GM18508 (cell line): ENCODE results near the gene STPG3.

ENCODE experiments used
- ATAC-seq: cut with Tn5 transposase; IDR thresholded peaks from one replicate; pipeline ENCODE4 v1.9.1; 2021; ENCODE audit warnings: moderate number of reproducible peaks; ENCODE audit not compliant: insufficient read depth, unreplicated experiment

The STPG3 gene

DNA sequence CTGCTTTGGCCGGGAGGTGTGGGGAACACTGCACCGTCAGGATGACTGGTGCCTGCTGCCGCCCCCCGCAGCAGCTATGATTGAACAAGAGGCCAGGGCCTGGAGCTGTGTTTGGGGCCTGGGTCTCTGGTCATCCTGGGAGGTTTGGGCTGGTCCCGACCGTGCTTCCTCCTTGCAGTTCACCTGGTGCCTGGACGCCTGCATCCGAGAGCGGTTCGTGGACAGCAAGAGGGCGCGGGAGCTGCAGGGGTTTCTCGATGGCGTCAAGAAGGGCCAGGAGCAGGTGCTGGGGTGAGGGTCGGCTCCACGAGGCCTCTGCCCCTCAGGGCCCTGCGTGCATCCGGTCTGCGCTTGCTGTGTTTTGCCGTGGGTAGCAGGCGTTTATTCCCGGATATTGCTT, 13.0 kb downstream of the STPG3 start:
- no peak for ATAC-seq

DNA sequence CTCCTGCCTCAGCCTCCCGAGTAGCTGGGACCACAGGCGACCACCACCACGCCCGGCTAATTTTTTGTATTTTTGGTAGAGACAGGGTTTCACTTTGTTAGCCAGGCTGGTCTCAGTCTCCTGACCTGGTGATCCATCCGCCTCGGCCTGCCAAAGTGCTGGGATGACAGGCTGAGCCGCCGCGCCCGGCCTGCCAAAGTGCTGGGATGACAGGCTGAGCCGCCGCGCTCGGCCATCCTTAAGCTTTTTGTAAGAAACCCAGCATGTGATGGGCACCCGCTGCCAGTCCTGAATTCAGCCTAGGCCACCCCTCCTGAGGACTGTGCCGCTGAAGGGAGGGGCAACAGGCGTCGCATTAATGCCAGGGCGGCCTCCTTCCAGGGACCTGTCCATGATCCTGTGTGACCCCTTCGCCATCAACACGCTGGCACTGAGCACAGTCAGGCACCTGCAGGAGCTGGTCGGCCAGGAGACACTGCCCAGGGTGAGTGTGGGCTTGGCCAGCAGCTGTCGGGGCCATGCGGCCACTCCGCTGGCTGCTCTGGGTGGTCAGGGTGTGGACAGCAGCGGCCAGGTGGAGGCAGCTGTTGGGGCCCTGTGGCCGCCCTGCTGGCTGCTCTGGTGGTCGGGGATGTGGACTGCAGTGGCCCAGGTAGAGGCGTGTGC, 14.5 kb downstream of the STPG3 start:
- ATAC-seq: no peak

GRCh38 chr9:137266162-137266527, 15.1 kb downstream of the STPG3 start:
- no peak for ATAC-seq

DNA sequence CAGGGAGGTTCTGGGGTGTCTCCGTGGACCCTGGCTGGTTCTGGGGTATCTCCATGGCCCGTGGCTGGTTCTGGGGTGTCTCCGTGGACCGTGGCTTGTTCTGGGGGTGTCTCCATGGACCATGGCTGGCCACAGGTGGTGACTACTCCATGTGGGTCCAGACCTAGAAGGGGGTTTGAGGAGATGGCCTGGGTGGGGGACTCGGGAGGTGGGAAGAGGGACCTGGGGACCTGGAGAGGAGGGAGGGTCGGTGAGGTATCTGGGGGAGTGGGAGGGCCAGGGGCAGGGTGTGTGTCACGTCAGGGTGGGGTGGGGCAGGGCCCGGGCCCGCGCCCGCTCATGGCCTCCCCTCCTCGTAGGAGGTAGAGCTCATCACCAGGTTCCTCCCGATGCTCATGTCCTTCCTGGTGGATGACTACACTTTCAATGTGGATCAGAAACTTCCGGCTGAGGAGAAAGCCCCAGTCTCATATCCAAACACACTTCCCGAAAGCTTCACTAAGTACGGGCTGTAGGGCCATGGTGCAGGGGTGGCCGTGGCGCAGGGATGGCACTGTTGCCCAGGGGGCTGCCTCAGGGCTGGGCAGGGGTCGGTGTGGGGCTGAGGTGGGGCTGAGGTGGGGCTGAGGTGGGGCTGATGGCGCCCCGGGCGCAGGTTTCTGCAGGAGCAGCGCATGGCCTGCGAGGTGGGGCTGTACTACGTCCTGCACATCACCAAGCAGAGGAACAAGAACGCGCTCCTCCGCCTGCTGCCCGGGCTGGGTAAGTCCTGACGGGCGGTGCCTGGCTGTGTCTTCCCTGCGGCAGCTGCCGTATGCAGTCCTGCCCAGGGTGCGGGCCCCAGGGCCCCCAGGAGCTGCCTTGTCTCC, 15.7 kb downstream of the STPG3 start:
- no peak for ATAC-seq

- no peak for ATAC-seq
These were observed 16.9 kb downstream of the STPG3 start for GRCh38 chr9:137267933-137268355.

- no peak for ATAC-seq
These were observed 17.6 kb downstream of the STPG3 start for GRCh38 chr9:137268538-137269201.

DNA sequence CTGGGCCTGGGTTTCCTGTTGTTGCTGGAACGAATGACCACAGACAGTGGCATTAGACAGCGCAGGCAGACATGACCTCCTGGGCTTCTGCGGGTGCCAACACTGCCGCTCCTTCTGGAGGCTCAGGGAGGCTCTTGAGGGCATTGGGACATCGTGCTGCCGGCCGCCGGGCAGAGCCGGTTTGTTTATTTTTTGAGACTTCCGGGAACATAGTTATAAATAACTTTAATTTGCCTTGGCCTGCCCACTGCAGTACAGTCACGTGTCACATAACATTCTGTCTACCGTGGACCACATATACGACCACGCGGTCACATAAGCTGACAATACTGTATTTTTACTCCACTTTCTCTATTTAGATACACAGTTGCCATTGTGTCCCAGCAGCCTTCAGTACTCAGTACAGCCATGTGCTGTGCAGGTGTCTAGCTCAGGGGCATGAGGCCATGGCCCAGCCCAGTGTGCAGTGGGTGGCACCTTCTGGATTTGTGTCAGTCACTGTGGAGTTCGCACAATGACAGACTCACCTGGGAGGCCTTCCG, 18.2 kb downstream of the STPG3 start:
- no peak for ATAC-seq

DNA sequence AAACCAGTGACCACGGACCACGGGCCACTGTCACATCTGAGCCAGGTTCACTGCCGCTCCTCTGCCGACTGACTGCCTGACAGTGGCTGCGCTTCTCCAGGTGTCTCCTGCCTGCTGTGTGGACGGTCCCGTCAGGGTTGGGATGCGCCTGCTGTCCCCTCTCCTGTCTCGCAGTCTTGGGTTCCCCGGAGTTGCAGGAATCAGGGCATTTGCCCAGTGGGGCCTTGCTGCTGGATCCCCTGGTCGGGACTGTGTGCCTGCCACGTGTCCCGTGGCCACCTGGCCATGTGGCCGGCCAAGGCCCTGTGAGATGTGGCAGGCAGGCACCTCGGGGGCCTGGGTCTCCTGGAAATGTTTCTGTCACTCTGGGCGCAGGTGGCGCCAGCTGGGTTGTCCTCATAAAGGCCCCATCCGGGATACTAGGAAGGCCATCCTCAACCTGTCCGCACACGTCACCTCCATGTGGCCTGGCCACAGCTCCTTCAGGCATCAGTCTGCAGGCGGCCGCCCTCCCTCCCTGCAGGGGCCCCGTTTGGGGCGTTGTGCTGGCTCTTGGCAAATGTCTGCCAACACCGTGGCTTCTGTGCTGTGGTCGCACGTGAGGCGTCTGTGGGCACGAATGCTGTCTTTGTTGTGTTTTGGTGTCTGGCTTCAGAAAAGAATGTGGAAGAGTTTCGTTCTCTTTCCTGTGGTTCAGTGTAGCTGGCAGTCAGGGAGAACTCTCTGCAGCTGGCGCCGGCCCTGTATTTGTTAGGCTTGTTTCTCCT, 20.0 kb downstream of the STPG3 start:
- ATAC-seq: no peak

DNA sequence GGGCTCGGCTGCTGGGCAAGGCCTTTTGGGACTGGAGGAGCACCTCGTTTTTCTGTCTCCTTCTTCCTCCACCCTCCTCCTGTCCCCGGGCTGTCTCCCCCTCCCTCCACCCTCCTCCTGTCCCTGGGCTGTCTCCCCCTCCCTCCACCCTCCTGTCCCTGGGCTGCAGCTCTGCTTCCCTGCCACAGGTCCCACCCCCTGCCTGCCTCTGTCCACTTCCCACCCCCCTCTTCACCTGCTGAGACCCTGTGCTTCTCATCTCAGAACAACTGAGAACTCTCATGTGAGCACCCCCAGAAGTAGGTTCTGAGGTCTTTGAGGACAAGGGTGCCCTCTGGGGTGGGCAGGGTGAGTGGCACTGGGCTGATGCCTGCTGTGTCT, 20.6 kb downstream of the STPG3 start:
- ATAC-seq: no peak

- no peak for ATAC-seq
These were observed 21.4 kb downstream of the STPG3 start for GRCh38 chr9:137272241-137273094.

GRCh38 chr9:137273095-137273490, 22.0 kb downstream of the STPG3 start:
- no peak for ATAC-seq

DNA sequence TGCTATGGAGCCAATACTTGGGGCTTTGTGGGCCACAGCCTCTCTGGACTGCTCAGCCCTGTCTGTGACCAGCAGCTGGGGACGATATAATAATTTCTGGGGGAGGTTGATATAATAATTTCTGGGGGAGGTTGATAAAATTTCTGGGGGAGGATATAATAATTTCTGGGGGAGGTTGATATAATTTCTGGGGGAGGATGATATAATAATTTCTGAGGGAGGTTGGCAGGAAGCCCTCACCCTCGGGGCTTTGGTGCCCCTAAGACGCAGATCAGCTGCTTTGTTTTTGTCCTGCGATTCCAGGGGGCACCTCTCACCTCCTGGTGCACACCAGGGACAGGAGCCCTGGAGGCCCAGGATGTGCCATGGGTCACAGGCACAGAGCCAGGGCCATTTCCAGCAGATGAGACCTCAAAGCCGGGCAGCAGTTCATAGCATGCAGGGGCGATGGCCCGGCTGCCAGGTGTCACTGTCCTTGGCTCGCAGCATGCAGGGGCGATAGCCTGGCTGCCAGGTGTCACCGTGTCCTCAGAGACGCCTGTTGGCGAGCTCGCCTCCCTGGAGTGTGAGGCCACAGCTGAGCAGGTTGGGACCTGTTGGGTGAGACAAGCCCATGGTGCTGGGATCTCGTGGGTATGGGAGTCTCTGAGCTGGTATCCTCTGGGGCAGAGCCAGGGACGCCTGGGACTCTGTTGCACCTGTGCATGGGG, 22.7 kb downstream of the STPG3 start:
- ATAC-seq: no peak

GRCh38 chr9:137275203-137275587, 24.1 kb downstream of the STPG3 start:
- no peak for ATAC-seq

- no peak for ATAC-seq
These were observed 24.7 kb downstream of the STPG3 start for GRCh38 chr9:137275588-137276472.

- ATAC-seq: no peak
These were observed 25.6 kb downstream of the STPG3 start for GRCh38 chr9:137276473-137277328.

DNA sequence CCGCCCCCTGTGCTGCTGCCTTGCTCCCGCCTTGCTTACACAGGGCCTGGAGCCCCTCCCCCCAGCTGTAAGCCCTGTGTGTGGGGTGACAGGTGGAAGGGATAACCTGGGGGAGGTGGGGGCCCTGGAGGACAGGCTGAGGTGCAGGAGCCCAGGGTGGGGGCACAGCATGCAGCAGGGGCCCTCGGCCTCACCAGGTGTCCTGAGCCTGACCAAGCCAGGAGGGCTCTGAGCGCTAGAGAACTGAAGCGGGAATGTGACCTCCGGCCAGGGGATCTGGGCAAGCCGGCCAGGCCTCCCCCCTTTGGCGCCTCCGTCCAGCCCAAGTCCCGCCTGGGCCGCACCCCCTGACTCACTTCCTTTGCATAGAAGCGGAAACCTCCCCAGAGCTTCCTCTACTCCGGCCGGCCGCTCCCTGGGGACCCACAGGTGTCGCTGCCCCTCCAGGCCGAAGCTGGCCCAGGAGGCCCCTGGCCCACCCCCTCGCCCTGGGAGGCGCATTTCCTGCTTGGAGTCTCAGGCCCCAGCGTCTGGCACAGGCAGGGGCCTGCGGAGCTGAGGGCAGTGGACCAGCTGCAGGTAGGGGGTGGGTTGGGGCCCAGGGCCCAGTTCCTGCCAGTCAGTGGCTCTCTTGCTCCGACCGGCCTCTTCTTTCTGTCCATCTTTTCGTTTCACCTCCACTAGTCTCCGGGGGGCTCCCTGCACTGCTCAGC, 26.4 kb downstream of the STPG3 start, which contains the start of gene TOR4A:
TSS of gene TOR4A (plus strand) at position 398 of the 713 bp plus-strand sequence. CDS start 964 bp downstream, outside the sequence.
- no peak for ATAC-seq
